Measurements from ENCODE around the gene KCNH1.

The KCNH1 gene

DNA sequence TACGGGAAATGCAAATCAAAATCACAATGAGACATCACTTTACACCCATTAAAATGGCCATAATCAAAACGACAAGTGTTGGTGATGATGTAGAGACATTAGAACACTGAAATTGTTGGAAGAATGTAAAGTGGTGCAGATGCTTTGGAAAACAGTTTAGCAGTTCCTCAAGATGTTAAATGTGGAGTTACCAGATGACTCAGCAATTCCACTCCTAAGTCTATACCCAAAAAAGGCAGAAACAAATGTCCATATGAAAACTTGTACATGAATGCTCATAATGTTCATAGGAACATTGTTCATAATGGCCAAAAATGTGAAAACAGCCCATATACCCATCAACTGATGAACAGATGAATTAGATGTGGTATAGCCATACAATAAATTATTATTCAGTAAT, 267.4 kb downstream of the KCNH1 start:
- DNase-seq (ENCODE audit: insufficient read length, low spot score): no peak
- TF ChIP-seq POLR2A (IDR thresholded peaks at IDR 0.05; ENCODE audit: low read depth, low read length): no peak
- no peak for FAIRE-seq

DNA sequence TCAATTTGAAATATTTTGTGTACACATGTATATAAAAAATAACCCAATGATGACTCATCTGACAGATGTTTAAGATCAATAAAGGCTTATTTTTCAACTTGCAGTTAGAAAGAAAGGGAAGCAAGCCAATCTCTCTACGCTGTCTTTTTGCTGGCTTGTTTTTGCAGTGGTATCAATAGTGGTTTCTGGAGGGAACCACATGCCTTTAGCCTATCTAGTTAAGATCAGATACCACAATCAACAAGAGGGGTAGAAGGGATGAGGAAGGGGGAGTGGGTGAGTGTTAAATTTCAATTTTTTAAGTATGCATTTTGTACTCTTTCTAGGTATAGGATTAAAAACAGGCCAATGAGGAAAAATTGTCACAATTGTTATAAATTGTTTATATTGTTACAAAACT, 276.2 kb downstream of the KCNH1 start:
- FAIRE-seq (no peak), DNase-seq (ENCODE audit: insufficient read length, low spot score) (no peak)
- no peak for TF ChIP-seq POLR2A (IDR thresholded peaks at IDR 0.05; ENCODE audit: low read depth, low read length)

DNA sequence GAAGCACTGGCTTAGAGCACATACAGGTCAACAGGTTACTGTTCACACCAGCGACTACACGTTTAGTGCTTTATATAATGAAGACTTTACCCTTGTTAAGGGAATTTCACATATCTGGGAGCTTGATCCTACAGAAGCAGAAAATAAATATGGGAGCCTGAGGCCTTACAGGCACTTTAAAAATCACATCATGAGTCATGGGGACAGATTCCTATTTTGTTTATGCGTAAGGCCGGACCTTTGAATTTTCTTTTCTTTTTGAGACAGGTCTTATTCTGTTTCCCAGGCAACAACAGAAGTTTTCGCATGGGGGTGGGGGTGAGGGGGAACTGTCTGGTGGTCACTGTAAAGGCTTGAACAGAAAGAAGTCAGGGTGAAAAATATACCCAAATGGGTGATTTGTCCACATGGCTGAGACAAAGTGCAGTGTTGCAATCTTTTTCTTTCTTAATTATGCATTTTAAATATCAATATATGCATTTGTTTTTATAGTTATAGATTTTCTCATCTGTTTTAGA, 276.7 kb downstream of the KCNH1 start:
- DNase-seq (ENCODE audit: insufficient read length, low spot score): no peak
- FAIRE-seq: no peak
- no peak for TF ChIP-seq POLR2A (IDR thresholded peaks at IDR 0.05; ENCODE audit: low read depth, low read length)

DNA sequence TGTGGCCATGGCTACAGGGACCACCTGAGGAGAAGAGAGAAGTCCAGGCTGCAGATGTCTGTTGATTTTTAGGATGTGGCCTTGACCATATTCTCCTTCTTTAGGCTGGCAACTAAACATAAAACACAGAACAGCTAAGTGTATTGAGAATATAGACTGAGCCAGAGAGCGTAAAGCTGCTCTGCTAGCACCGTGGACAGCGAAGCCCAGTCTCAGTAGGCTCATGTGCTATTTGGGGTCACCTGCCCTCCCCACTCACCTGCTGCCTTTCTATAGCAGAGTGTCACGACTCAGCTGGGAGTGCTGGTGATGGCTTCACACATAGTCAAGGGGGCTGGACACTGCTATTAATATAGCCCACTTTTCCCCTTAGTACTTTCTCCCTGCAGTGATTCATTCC, 278.5 kb downstream of the KCNH1 start:
- no peak for FAIRE-seq
- DNase-seq (ENCODE audit: insufficient read length, low spot score): no peak
- no peak for TF ChIP-seq POLR2A (IDR thresholded peaks at IDR 0.05; ENCODE audit: low read depth, low read length)

DNA sequence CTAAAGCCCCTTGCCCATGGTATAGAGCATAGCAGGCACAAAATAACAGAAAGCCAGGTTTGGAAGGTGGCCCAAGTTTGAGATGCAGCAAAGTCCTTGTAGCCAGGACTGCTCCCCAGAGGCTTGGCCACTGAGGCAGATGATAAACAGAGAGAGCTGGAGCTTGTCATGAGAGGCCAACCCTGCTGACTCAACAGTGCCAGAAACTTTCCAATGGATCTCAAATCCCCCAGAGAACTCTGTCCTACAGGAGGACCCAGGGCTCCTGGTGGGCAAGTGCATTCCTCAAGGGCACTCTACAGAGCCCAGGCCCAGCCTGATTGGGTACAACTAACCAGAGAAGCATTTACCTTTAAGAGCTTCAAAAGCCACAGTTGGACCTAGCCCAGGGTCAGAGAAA, 280.7 kb downstream of the KCNH1 start:
- no peak for TF ChIP-seq POLR2A (IDR thresholded peaks at IDR 0.05; ENCODE audit: low read depth, low read length)
- DNase-seq (ENCODE audit: insufficient read length, low spot score) (no peak), FAIRE-seq (no peak)

DNA sequence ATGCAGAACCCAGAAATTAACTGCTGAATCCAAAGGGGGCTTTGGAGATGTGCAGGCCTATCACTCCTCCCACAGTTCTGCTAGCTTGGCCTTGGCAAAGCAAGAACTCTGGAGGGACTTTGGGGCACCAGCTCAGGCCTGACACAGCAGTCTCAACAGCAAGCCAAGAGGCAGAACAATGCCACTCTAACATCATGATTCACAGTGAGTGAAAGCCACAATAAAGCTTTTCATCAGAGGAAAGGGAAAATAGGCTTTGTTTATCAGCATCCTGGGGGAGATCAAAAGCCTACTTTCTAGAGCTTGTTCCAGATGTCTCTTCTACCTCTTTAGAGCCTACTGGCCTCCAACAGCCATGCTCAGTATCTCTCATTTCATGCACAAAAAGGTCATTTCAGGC, 283.4 kb downstream of the KCNH1 start:
- FAIRE-seq (peak; percentile 71), DNase-seq (ENCODE audit: insufficient read length, low spot score) (no peak)
- TF ChIP-seq POLR2A (IDR thresholded peaks at IDR 0.05; ENCODE audit: low read depth, low read length): no peak

DNA sequence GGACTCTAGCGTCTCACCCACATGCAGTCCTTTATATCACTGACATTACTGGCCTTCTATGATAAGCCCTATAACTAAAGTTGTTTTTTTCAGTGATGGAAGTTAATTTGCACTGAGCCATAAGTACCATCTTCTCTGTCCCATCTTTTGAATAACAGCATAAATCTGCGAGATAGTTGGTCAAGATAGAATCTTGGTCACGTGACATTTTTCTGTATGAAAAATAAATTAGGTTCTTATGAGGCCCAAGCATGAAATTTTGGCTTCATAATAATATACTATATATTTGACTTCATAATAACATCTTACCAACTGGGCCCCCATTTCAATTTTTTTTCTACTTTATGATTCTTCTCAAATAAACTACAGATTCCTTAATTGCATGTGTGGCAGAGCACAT, 285.5 kb downstream of the KCNH1 start:
- DNase-seq (ENCODE audit: insufficient read length, low spot score) (no peak), FAIRE-seq (no peak)
- no peak for TF ChIP-seq POLR2A (IDR thresholded peaks at IDR 0.05; ENCODE audit: low read depth, low read length)

DNA sequence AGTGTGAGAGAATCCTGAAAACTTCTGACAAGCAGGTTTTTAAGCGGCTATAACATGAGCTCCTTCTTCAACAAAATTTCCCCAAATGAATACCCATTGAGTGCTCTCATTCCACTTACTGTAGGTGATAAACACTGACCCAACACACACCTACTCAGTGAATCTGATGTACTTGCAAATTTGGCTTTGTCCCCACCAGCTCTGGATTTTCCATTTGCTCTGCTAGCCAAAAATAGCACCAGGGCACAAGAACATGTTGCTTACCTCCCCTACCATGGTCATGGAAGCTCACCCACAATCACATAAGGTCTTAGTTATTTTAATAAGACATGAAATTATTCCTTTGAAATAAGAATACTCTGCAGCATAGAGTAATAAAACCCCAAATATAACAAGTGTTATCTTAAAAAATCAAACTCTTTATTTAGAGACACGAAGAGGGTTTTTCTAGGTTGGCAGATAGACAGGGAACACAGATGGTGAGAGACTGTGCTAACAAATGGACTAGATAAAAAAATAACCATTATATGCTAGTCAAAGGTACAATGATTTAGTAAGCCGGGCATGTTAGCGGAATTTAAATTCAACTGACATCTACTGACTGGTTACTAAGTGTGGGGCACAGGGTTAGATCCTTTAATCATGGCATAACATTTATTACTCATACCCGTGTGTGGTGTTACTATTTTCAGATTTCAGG, 291.9 kb downstream of the KCNH1 start:
- no peak for FAIRE-seq
- TF ChIP-seq POLR2A (IDR thresholded peaks at IDR 0.05; ENCODE audit: low read depth, low read length): no peak
- DNase-seq (ENCODE audit: insufficient read length, low spot score): no peak

DNA sequence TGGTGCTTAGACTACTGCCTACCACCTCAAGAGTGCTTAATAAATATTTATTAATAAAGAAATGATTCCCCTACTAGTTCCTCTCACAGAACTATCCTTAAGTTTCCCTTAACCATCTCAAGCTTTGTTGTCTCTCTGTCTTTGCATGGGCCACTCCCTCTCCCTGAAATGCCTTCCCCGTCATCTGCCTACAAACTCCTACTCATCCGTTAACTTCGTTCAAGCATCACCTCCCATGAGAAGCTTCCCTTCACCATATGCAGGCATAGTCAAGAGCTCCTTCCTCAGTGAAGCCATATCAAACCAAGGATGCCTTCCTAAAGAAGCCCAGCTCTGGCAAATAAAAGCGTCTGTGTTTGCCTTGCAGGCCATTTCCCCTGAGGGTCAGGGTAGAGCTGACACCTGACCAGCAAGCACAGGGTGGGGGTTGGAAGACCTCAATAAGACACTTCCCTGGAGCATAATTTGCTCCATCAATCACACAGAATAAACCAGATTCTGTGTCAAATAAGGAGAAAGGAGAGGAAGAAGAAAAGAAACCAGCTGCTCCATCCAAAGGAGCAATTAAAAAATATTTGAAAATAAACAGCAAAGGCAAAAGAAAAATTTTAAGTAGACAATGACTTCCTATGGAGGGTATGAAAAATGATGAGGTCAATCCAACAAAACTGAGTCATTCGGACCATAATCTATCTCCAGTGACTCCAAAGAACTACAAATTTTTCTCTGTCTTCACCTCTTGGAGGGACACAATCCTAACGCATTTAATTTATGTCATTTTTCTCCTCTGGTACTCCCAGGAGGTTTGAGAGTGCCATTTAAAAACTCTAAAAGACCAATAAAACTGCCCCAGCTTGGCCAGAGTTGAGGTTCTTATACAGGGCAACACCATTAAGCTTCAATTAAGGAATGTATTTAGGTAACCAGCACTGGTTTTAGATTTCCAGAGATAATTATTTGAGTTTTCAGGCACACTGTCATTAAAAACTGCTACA, 303.6 kb downstream of the KCNH1 start:
- no peak for TF ChIP-seq POLR2A (IDR thresholded peaks at IDR 0.05; ENCODE audit: low read depth, low read length)
- FAIRE-seq: no peak
- DNase-seq (ENCODE audit: insufficient read length, low spot score): no peak

DNA sequence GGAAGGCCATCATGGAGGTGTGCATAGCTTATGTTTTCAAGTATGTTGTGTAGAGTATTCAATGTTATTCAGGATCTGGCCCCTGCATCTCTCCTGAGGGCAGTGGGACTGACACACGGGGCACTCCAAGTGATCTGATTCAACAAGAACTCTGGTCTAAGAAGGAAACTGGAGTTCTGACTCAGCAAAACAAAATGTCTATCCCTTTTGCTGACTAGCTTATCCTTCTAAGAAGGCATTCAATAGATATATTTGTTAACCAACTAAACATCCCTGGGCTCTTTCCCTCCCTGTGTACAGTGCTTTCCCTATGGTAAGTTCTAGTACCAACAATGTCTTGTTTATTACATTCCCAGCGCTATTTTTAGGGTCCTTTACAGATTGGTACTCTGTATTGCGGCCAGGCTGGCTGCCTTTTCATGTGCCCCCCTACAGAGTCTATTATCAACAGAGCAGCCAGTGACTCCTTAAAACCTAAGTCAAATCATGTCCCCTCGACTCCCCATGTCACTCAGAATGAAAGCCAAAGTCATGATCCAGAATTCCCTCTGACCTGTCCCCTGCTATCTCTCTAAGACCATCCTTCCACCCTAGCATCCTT, 304.9 kb downstream of the KCNH1 start:
- FAIRE-seq: no peak
- TF ChIP-seq POLR2A (IDR thresholded peaks at IDR 0.05; ENCODE audit: low read depth, low read length): no peak

DNA sequence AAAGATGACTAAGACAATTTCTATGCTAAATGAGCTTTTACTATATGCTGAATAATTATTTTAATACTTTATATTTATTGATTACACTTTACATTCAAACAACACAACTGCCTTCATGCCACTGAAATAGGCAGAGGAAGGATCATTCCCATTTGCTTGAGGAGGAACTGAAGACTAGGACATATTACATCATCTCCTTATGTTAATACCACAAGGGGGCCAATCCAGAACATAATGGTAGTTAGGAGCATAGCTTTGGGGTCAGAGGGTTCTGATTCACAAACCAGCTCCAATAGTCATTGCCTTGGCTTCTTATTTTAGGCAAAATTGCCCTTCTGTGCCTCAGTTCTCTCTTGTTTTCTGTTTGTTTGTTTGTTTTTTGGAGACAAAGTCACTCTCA, 306.5 kb downstream of the KCNH1 start:
- no peak for FAIRE-seq
- TF ChIP-seq POLR2A (IDR thresholded peaks at IDR 0.05; ENCODE audit: low read depth, low read length): no peak
- DNase-seq (ENCODE audit: insufficient read length, low spot score): no peak

More for the DNA sequence above, 304.9 kb downstream of the KCNH1 start:
- peak; percentile 13 for DNase-seq (ENCODE audit: insufficient read length, low spot score)

DNA sequence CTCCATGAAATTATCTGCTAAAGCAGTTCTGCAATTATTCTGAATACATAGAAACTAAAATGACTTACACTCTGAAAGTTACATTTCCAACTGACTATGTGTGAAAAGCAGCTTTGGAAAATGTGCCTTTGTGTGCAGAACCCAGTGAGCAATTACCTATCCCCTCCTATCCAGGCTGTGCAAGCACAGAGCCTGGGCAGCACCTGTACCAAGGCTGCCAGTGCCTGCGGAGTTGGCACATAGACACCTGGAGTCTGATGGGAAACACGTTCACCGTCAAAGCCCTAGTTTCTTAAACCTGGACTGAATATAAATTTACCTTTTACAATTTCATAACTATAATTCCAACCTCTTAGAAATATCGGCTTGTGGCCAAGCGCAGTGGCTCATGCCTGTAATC, 307.3 kb downstream of the KCNH1 start:
- no peak for FAIRE-seq
- DNase-seq (ENCODE audit: insufficient read length, low spot score): no peak
- no peak for TF ChIP-seq POLR2A (IDR thresholded peaks at IDR 0.05; ENCODE audit: low read depth, low read length)

DNA sequence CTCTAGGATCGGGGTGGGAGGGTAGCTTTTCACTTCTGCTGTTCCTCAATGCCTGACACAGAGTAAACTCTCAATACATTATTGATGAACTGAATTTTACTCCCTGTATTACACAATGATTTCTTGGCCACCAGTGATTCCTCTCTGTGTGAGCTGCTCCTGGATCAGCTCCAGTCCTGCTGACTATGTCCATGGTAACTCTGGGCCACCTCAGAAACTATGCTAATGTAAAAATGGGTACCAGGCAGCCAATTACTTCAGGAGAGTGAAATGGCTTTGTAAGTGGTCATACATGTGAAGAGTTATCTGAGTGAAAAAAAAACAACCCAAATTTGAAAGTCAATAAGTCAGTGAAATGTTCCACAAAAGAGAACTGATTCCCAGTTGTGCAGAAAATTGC, 311.0 kb downstream of the KCNH1 start:
- FAIRE-seq: no peak
- no peak for TF ChIP-seq POLR2A (IDR thresholded peaks at IDR 0.05; ENCODE audit: low read depth, low read length)
- DNase-seq (ENCODE audit: insufficient read length, low spot score): no peak

DNA sequence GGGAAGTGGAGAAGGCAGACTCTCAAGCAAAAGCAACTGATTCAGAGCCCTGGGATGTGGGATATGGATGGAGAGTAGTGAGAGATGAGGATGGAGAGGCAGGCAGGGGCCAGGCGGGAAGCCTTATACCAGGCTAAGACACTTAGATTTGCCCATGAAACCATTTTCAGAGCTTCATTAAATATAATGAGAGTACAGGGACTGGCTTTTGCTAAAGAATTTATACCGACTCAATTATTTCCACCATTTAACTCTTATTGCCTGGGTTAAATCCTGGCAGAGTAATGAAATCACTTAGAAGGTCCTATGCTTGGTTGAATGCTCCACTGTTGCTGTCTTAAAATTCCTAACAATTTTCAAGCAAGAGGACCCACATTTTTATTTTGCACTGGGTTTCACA, 311.7 kb downstream of the KCNH1 start:
- TF ChIP-seq POLR2A (IDR thresholded peaks at IDR 0.05; ENCODE audit: low read depth, low read length): no peak
- DNase-seq (ENCODE audit: insufficient read length, low spot score) (no peak), FAIRE-seq (no peak)

Measured in H54 (cell line).